ENCODE measurements around the gene USP6NL.

The USP6NL gene

DNA sequence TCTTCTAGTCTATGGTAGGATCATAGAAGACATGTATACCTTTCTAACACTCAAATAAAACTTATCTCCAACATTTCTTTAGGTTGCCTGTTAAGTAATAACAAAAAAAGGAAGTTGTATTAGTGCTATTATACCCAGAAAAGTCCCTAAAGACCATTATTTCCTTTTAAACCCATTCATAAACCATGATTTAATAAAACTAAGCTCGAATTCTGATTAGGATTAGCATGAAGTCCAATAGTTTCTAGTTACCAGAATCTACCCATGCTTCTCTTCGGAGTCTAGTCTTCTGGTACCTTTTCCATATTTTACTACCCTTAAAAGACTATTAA lies 62.7 kb downstream of the USP6NL start:
- TF ChIP-seq, protein P1, sequence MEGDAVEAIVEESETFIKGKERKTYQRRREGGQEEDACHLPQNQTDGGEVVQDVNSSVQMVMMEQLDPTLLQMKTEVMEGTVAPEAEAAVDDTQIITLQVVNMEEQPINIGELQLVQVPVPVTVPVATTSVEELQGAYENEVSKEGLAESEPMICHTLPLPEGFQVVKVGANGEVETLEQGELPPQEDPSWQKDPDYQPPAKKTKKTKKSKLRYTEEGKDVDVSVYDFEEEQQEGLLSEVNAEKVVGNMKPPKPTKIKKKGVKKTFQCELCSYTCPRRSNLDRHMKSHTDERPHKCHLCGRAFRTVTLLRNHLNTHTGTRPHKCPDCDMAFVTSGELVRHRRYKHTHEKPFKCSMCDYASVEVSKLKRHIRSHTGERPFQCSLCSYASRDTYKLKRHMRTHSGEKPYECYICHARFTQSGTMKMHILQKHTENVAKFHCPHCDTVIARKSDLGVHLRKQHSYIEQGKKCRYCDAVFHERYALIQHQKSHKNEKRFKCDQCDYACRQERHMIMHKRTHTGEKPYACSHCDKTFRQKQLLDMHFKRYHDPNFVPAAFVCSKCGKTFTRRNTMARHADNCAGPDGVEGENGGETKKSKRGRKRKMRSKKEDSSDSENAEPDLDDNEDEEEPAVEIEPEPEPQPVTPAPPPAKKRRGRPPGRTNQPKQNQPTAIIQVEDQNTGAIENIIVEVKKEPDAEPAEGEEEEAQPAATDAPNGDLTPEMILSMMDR (conservative IDR thresholded peaks at IDR 0.05; ENCODE audit: control insufficient read depth, insufficient read depth, low read depth, low read length) = no peak
- H3K4me3 ChIP-seq (ENCODE audit: control insufficient read depth, low read depth, low read length) = no peak overlapping the region
- DNase-seq (ENCODE audit: low read depth) = no peak

DNA sequence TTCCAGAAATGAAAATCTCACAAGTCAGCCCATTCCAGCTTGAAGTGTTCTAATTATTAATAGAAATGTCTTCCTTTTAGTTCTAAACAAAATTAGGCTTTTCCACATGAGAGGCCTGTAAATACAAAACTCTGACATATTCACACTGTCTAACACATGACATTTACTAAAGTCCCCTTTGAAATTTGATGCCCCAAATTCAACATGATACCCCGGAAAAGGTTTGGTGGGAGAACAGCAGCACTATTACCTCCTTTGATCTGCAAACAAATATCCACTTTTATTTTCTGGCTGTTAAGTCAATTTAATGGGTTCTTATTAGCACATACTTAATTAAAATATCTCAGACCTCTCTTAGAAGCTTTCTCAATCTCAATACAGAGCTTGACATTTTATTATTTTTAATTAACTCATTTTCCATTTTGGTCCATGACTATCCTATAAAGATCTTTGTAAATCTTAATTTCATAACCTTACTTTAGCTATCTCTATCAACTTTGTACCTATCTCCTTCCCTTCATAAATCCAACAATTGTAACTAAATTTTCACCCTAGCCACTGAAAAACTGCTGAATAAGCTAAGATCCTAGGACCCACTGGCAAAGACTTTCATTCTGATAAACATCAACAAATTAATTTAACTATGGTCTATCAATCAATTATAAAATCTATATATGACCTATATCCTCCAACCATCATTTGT lies 63.2 kb downstream of the USP6NL start:
- no peak for DNase-seq (ENCODE audit: low read depth)
- TF ChIP-seq, protein P1 (conservative IDR thresholded peaks at IDR 0.05; ENCODE audit: control insufficient read depth, insufficient read depth, low read depth, low read length) = no peak
- no peak overlapping the region for H3K4me3 ChIP-seq (ENCODE audit: control insufficient read depth, low read depth, low read length)

DNA sequence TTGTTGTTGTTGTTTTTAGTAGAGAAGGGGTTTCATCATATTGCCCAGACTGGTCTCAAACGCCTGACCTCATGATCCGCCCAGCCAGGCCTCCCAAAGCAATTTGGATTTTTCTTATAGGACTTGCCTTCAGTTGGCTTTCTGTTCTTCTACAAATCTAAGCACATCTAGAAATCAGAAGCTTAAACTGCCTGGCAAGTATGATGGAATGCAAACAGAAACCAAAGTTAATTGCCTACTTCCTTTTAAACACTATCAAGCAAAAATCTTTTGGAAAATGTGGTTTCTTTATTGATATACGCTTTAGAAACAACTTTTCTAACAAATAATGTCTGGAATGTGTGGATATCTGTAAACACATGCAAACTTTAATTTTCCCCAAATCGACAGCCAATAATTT lies 64.9 kb downstream of the USP6NL start:
- TF ChIP-seq, protein P1 (conservative IDR thresholded peaks at IDR 0.05; ENCODE audit: control insufficient read depth, insufficient read depth, low read depth, low read length) = no peak
- DNase-seq (ENCODE audit: low read depth) = peak; percentile 28

DNA sequence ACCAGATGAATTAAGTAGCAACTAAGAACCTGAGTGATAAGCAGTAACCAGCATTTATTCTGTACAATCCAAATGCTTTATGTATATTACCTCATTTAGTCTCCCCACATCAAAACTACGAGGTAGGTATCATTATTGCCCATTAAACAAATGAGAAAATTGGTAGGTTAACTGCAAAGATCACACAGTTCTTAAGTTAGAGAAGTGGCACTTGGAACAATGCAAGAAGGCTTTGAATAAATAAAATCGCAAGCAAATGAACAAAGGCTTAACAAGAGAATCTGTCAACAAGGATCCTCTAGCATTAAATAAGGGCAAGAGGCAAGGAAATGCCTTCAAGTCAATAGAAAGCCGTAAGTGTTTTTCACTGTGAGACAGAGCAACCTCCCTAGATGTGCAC lies 70.2 kb downstream of the USP6NL start:
- no peak for DNase-seq (ENCODE audit: low read depth)
- TF ChIP-seq, protein P1 (conservative IDR thresholded peaks at IDR 0.05; ENCODE audit: control insufficient read depth, insufficient read depth, low read depth, low read length) = no peak
- H3K4me3 ChIP-seq (ENCODE audit: control insufficient read depth, low read depth, low read length) = no peak overlapping the region

More for the DNA sequence above, 64.9 kb downstream of the USP6NL start:
- no peak overlapping the region for H3K4me3 ChIP-seq (ENCODE audit: control insufficient read depth, low read depth, low read length)

DNA sequence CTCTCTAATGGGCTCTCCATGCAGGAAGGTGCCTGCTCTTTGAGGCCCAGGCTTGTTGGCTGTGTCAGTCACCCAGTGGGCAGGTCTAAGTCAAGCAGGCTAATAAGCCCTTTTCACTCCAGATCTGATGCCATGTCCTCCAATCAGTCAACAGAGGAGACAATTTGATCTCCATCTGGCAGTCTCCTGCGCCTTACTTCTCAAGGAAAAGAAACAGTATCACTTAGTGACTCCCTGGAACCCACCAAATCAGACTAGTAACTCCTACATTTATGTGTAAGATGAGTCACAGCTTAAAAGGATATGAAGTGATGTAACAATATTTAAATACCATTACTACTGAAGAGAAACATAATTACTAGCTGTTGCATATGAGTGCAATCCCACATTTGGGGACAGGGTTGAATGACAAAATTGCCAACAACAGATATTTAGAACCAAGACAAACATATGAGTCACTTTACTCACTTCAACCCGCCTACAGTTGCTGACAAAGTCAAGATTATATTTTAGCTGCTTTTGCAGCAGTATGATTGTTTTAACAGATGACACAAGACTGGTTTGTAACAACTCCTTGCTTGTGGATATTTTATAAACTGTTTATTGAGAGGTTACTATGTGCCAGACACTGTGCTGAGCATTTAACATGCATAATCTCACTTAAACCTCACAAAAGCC lies 72.1 kb downstream of the USP6NL start:
- H3K4me3 ChIP-seq (ENCODE audit: control insufficient read depth, low read depth, low read length) = no peak overlapping the region
- peak; percentile 69 for DNase-seq (ENCODE audit: low read depth)
- TF ChIP-seq, protein P1 (conservative IDR thresholded peaks at IDR 0.05; ENCODE audit: control insufficient read depth, insufficient read depth, low read depth, low read length) = no peak

DNA sequence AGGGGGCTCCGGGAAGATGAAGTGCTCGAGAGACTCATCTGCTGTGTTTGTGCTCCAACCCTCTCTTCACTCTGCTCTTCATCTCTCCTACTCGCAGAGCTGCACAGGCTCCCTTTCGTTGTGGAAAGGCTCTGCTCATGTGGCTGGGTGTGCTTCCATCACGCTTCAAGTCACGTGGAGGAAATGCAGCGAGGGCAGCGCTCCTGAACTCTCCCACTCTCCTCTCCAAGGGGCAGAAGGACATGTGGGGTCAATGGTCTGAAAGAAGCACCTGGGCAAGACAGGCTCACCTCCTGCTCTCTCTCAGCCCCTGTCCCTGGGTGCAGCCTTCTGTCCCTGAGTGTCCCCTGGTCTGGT lies 72.6 kb downstream of the USP6NL start:
- no peak for DNase-seq (ENCODE audit: low read depth)
- TF ChIP-seq, protein P1 (conservative IDR thresholded peaks at IDR 0.05; ENCODE audit: control insufficient read depth, insufficient read depth, low read depth, low read length) = no peak

More for the DNA sequence above, 72.6 kb downstream of the USP6NL start:
- H3K4me3 ChIP-seq (ENCODE audit: control insufficient read depth, low read depth, low read length) = no peak overlapping the region

Data from fibroblast of mammary gland (primary cell).